Measurements from ENCODE around the gene ETS2. TPM values are rescaled to one million over a fixed set of nuclear protein-coding genes. Genes with fewer than 3 reads are reported as not detected.

Gene ETS2
- total RNA-seq, 1 experiment from 2014 or later = 127 TPM

- no peak for ATAC-seq
- no peak overlapping the region for H3K4me2 ChIP-seq (ENCODE audit: low read length)
- H2AFZ ChIP-seq (ENCODE audit: low read length) = no peak overlapping the region
- no peak for TF ChIP-seq EZH2 (IDR thresholded peaks at IDR 0.05; ENCODE audit: low read length, unreplicated experiment)
- TF ChIP-seq, protein P1, sequence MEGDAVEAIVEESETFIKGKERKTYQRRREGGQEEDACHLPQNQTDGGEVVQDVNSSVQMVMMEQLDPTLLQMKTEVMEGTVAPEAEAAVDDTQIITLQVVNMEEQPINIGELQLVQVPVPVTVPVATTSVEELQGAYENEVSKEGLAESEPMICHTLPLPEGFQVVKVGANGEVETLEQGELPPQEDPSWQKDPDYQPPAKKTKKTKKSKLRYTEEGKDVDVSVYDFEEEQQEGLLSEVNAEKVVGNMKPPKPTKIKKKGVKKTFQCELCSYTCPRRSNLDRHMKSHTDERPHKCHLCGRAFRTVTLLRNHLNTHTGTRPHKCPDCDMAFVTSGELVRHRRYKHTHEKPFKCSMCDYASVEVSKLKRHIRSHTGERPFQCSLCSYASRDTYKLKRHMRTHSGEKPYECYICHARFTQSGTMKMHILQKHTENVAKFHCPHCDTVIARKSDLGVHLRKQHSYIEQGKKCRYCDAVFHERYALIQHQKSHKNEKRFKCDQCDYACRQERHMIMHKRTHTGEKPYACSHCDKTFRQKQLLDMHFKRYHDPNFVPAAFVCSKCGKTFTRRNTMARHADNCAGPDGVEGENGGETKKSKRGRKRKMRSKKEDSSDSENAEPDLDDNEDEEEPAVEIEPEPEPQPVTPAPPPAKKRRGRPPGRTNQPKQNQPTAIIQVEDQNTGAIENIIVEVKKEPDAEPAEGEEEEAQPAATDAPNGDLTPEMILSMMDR (conservative IDR thresholded peaks at IDR 0.05; ENCODE audit: low read depth, low read length) = no peak
- no peak for TF ChIP-seq EZH2phosphoT487 (IDR thresholded peaks at IDR 0.05; ENCODE audit: borderline replicate concordance, low read length)
- H3K9me2 ChIP-seq (replicated peaks; ENCODE audit: low read length) = no peaks in the 10 kb centered on the region
- DNase-seq = no peak
- no peak overlapping the region for H3K4me3 ChIP-seq (ENCODE audit: low read length)
- BruUV-seq (replicated peaks) = no TSS peak
- H3K27me3 ChIP-seq (ENCODE audit: low read length) = no peaks in the 10 kb centered on the region
- no peaks in the 10 kb centered on the region for H4K20me1 ChIP-seq (ENCODE audit: low read length)
- peaks cover 4% of the 10 kb centered on the region for H3F3A ChIP-seq (ENCODE audit: low read length, unreplicated experiment)
- no peaks in the 10 kb centered on the region for H3K9me3 ChIP-seq (ENCODE audit: low read length)
- no peaks in the 10 kb centered on the region for H3K36me3 ChIP-seq (ENCODE audit: low read depth, low read length)
- no peak overlapping the region for H3K27ac ChIP-seq (ENCODE audit: low read length)
- no peak overlapping the region for H3K9ac ChIP-seq (ENCODE audit: low read length)
- no peaks in the 10 kb centered on the region for H3K79me2 ChIP-seq (ENCODE audit: low read length)
- ChIA-PET POLR2A (ENCODE audit: unreplicated experiment) (no interaction called here), CTCF (no interaction called here)
- intact Hi-C loops (cut with micrococcal nuclease) = no loop called here
- H3K4me1 ChIP-seq (ENCODE audit: insufficient read depth, low read length) = peaks cover 40% of the 10 kb centered on the region
These were observed 21.1 kb upstream of the ETS2 start for GRCh38 chr21:38784458-38785266.

DNA sequence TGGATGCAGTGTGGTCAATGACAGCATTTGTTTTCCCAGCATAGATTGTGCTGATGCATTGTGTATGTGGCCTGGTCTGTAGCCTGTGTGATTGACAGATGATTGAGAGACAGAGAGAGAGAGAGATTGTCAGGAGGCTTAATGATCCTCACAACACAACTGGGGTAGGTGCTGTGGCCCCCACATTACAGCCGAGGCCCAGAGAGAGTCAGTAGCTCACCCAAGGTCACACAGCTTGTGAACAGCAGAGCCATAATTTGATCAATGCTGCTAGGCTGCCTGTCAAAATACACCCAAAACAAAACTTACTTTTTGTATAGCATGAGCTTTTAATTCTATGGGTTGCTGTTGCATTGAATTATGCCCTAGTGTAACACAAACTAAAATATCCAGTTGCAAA lies 20.2 kb upstream of the ETS2 start:
- ChIA-PET POLR2A (ENCODE audit: unreplicated experiment) (no interaction called here), CTCF (interaction anchor here (0.5 kb wide), 1 partner anchor 341 kb away, joined by 3 read pairs; no protein-coding TSS in a partner anchor)
- ATAC-seq (no peak), DNase-seq (no peak)
- H3K4me1 ChIP-seq (ENCODE audit: insufficient read depth, low read length) = peaks cover 33% of the 10 kb centered on the region
- no peaks in the 10 kb centered on the region for H3K79me2 ChIP-seq (ENCODE audit: low read length)
- no peaks in the 10 kb centered on the region for H3K9me2 ChIP-seq (replicated peaks; ENCODE audit: low read length)
- no peaks in the 10 kb centered on the region for H3K27me3 ChIP-seq (ENCODE audit: low read length)
- H2AFZ ChIP-seq (ENCODE audit: low read length) = no peak overlapping the region
- no peak overlapping the region for H3K9ac ChIP-seq (ENCODE audit: low read length)
- no peaks in the 10 kb centered on the region for H4K20me1 ChIP-seq (ENCODE audit: low read length)
- H3K4me3 ChIP-seq (ENCODE audit: low read length) = no peak overlapping the region
- no peaks in the 10 kb centered on the region for H3K9me3 ChIP-seq (ENCODE audit: low read length)
- H3K36me3 ChIP-seq (ENCODE audit: low read depth, low read length) = no peaks in the 10 kb centered on the region
- H3F3A ChIP-seq (ENCODE audit: low read length, unreplicated experiment) = peaks cover 4% of the 10 kb centered on the region
- no peak overlapping the region for H3K4me2 ChIP-seq (ENCODE audit: low read length)
- TF ChIP-seq, protein P1 (conservative IDR thresholded peaks at IDR 0.05; ENCODE audit: low read depth, low read length) = no peak
- TF ChIP-seq EZH2 (IDR thresholded peaks at IDR 0.05; ENCODE audit: low read length, unreplicated experiment) (no peak), EZH2phosphoT487 (IDR thresholded peaks at IDR 0.05; ENCODE audit: borderline replicate concordance, low read length) (no peak)
- no TSS peak for BruUV-seq (replicated peaks)
- H3K27ac ChIP-seq (ENCODE audit: low read length) = no peak overlapping the region
- intact Hi-C loops (cut with micrococcal nuclease) = no loop called here

GRCh38 chr21:38787016-38787415 lies 18.7 kb upstream of the ETS2 start:
- H3F3A ChIP-seq (ENCODE audit: low read length, unreplicated experiment) = peaks cover 4% of the 10 kb centered on the region
- intact Hi-C loops (cut with micrococcal nuclease) = loop anchor here (1.0 kb wide), 1 partner anchor 11 kb away; no protein-coding TSS in a partner anchor
- ChIA-PET CTCF (interaction anchor here (0.8 to 1.1 kb wide), 2 partner anchors 10 to 14 kb away, joined by 4 to 5 read pairs; no protein-coding TSS in a partner anchor), POLR2A (ENCODE audit: unreplicated experiment) (interaction anchor here (0.6 kb wide), 1 partner anchor 130 kb away, joined by 5 read pairs; no protein-coding TSS in a partner anchor)
- no peaks in the 10 kb centered on the region for H3K36me3 ChIP-seq (ENCODE audit: low read depth, low read length)
- H3K27ac ChIP-seq (ENCODE audit: low read length) = peak overlapping the region; percentile 88
- H3K4me2 ChIP-seq (ENCODE audit: low read length) = peak overlapping the region; percentile 27; the same call in 1 of the 2 replicates
- no peaks in the 10 kb centered on the region for H3K27me3 ChIP-seq (ENCODE audit: low read length)
- H3K9ac ChIP-seq (ENCODE audit: low read length) = peak overlapping the region; percentile 65
- no TSS peak for BruUV-seq (replicated peaks)
- no peaks in the 10 kb centered on the region for H3K79me2 ChIP-seq (ENCODE audit: low read length)
- no peaks in the 10 kb centered on the region for H3K9me3 ChIP-seq (ENCODE audit: low read length)
- no peaks in the 10 kb centered on the region for H4K20me1 ChIP-seq (ENCODE audit: low read length)
- no peak overlapping the region for H2AFZ ChIP-seq (ENCODE audit: low read length)
- H3K4me1 ChIP-seq (ENCODE audit: insufficient read depth, low read length) = peaks cover 27% of the 10 kb centered on the region
- H3K4me3 ChIP-seq (ENCODE audit: low read length) = no peak overlapping the region
- H3K9me2 ChIP-seq (replicated peaks; ENCODE audit: low read length) = no peaks in the 10 kb centered on the region
- DNase-seq (no peak), ATAC-seq (no peak)
- TF ChIP-seq EZH2 (IDR thresholded peaks at IDR 0.05; ENCODE audit: low read length, unreplicated experiment) (no peak), EZH2phosphoT487 (IDR thresholded peaks at IDR 0.05; ENCODE audit: borderline replicate concordance, low read length) (no peak)
- TF ChIP-seq, protein P1 (conservative IDR thresholded peaks at IDR 0.05; ENCODE audit: low read depth, low read length) = no peak
